GM18858 (cell line): ENCODE results near the gene PUDP.

ENCODE experiments used
- ATAC-seq: cut with Tn5 transposase; IDR thresholded peaks from one replicate; pipeline ENCODE4 v1.9.1; 2021; ENCODE audit not compliant: unreplicated experiment

The PUDP gene

GRCh38 chrX:7076245-7076661 is 71.7 kb downstream of the PUDP start:
- ATAC-seq, result peak; percentile 37

- no peak for ATAC-seq
Observed at GRCh38 chrX:7074908-7075204, 73.1 kb downstream of the PUDP start.

GRCh38 chrX:7074148-7074907 is 73.6 kb downstream of the PUDP start:
- no peak for ATAC-seq

- no peak for ATAC-seq
Observed at GRCh38 chrX:7073336-7073735, 74.6 kb downstream of the PUDP start.

- ATAC-seq, result no peak
Observed at GRCh38 chrX:7072856-7073255, 75.1 kb downstream of the PUDP start.

- peak; percentile 70 for ATAC-seq
Observed at GRCh38 chrX:7071390-7071789, 76.6 kb downstream of the PUDP start.

GRCh38 chrX:7069556-7069955 is 78.4 kb downstream of the PUDP start:
- ATAC-seq, result no peak

- ATAC-seq, result peak; percentile 40
Observed at GRCh38 chrX:7068939-7069367, 79.0 kb downstream of the PUDP start.

- no peak for ATAC-seq
Observed at GRCh38 chrX:7067256-7067655, 80.7 kb downstream of the PUDP start.

GRCh38 chrX:7065473-7065872 is 82.5 kb downstream of the PUDP start:
- ATAC-seq, result no peak

GRCh38 chrX:7062903-7063302 is 85.0 kb downstream of the PUDP start:
- no peak for ATAC-seq

- no peak for ATAC-seq
Observed at GRCh38 chrX:7062276-7062675, 85.7 kb downstream of the PUDP start.

GRCh38 chrX:7061429-7061828 is 86.5 kb downstream of the PUDP start:
- no peak for ATAC-seq

- ATAC-seq, result no peak
Observed at GRCh38 chrX:7060444-7060843, 87.5 kb downstream of the PUDP start.

GRCh38 chrX:7059859-7060258 is 88.1 kb downstream of the PUDP start:
- ATAC-seq, result no peak

GRCh38 chrX:7059214-7059838 is 88.6 kb downstream of the PUDP start:
- peak; percentile 92 for ATAC-seq

- no peak for ATAC-seq
Observed at GRCh38 chrX:7055386-7056137, 92.4 kb downstream of the PUDP start.

GRCh38 chrX:7054219-7055216 is 93.4 kb downstream of the PUDP start:
- ATAC-seq, result no peak

- no peak for ATAC-seq
Observed at GRCh38 chrX:7052541-7052940, 95.4 kb downstream of the PUDP start.

- no peak for ATAC-seq
Observed at GRCh38 chrX:7050271-7050670, 97.7 kb downstream of the PUDP start.

GRCh38 chrX:7047951-7048350 is 100.0 kb downstream of the PUDP start:
- ATAC-seq, result no peak
